B cell (primary cell): ENCODE results near the gene MID1. TPM values are rescaled to one million over a fixed set of nuclear protein-coding genes. Genes with fewer than 3 reads are reported as not detected.

Experiments
- ATAC-seq: fragments of 200-7000 bp; cut with Tn5 transposase; one replicate; pipeline ENCODE4 v1.10.0; 2021; ENCODE audit warnings: low read depth, mild to moderate bottlenecking, moderate number of reproducible peaks, moderate library complexity
- CTCF ChIA-PET: fragments of 350-600 bp; sonication (Branson Sonifier 250); formaldehyde crosslinking; loops from one replicate; lab custom pipeline; 2021; ENCODE audit warnings: antibody characterized with exemption, inconsistent platforms; lab: Charles Lee
- POLR2A ChIA-PET: fragments of 350-600 bp; sonication (Branson Sonifier 250); formaldehyde crosslinking; loops from one replicate; lab custom pipeline; 2021; ENCODE audit warnings: antibody characterized with exemption; lab: Charles Lee
- DNase-seq: peaks from one replicate; pipeline ENCODE4 v3.0.0; 2013
- H2AFZ ChIP-seq: 2 replicates; pipeline ENCODE4 v1.6.1; 2012; ENCODE audit warnings: mild to moderate bottlenecking, low read depth, low read length; ENCODE audit not compliant: insufficient read depth, poor library complexity, severe bottlenecking
- H3K27ac ChIP-seq, 2 donors: 1 replicate in 1 of 2; 2 replicates in 1 of 2; pipeline ENCODE4 v1.5.1; 2012 to 2013; ENCODE audit warnings: low read length in 2 of 2, mild to moderate bottlenecking in 2 of 2, moderate library complexity in 1 of 2
- H3K27me3 ChIP-seq, 4 experiments: fragments of 200-600 bp in 1 of 4; sonication (generic) in 1 of 4; replicated peaks in 1 of 4; 1 replicate in 2 of 4; 2 replicates in 2 of 4; pipeline versions ENCODE4 v1.6.1 to v1.7.0; 2013 to 2016; ENCODE audit warnings: low read length in 3 of 4, mild to moderate bottlenecking in 2 of 4, mixed read lengths in 1 of 4, moderate library complexity in 1 of 4; ENCODE audit not compliant: insufficient read depth in 4 of 4, control insufficient read depth in 3 of 4; ENCODE audit errors: control extremely low read depth in 1 of 4
- H3K36me3 ChIP-seq, 2 experiments: replicated peaks in 1 of 2; 1 replicate in 1 of 2; 2 replicates in 1 of 2; pipeline versions ENCODE4 v1.6.1 to v1.7.1; 2013; ENCODE audit warnings: low read length in 1 of 2; ENCODE audit not compliant: insufficient read depth in 2 of 2, control insufficient read depth in 1 of 2; ENCODE audit errors: control extremely low read depth in 1 of 2, extremely low read depth in 1 of 2
- H3K4me1 ChIP-seq, 2 donors: fragments of 200-600 bp in 1 of 2; sonication (generic) in 1 of 2; 1 replicate in 1 of 2; 2 replicates in 1 of 2; pipeline versions ENCODE4 v1.5.1 to v1.6.1; 2013 to 2017; ENCODE audit warnings: low read length in 2 of 2; ENCODE audit not compliant: control insufficient read depth in 2 of 2, insufficient read depth in 2 of 2
- H3K4me2 ChIP-seq: replicated peaks from 2 replicates; pipeline ENCODE3; 2012; ENCODE audit warnings: mild to moderate bottlenecking, low read depth, low read length; ENCODE audit not compliant: poor library complexity, severe bottlenecking
- H3K4me3 ChIP-seq, 5 experiments: fragments of 200-600 bp in 1 of 5; sonication (generic) in 1 of 5; 1 replicate in 3 of 5; 2 replicates in 2 of 5; pipeline versions ENCODE4 v1.5.1 to v1.7.0; 2011 to 2016; ENCODE audit warnings: low read length in 4 of 5, mild to moderate bottlenecking in 4 of 5, low read depth in 2 of 5, control low read depth in 1 of 5, moderate library complexity in 1 of 5; ENCODE audit not compliant: insufficient read depth in 1 of 5; ENCODE audit errors: control extremely low read depth in 1 of 5, extremely low read depth in 1 of 5
- H3K79me2 ChIP-seq: fragments of 200-600 bp; sonication (generic); one replicate; pipeline ENCODE4 v1.6.0; 2016; ENCODE audit warnings: low read length; ENCODE audit not compliant: control insufficient read depth, insufficient read depth
- H3K9ac ChIP-seq: fragments of 200-600 bp; sonication (generic); 2 replicates; pipeline ENCODE4 v1.6.1; 2017; ENCODE audit warnings: mild to moderate bottlenecking, low read length, moderate library complexity
- H3K9me3 ChIP-seq, 3 donors: one replicate each; pipeline versions ENCODE4 v1.6.1 to v1.7.1; 2013; ENCODE audit warnings: low read length in 2 of 3; ENCODE audit not compliant: control insufficient read depth in 2 of 3, insufficient read depth in 1 of 3; ENCODE audit errors: control extremely low read depth in 1 of 3
- H4K20me1 ChIP-seq: 2 replicates; pipeline ENCODE4 v1.6.0; 2012; ENCODE audit warnings: mild to moderate bottlenecking, low read length; ENCODE audit not compliant: insufficient read depth, control insufficient read depth, poor library complexity, severe bottlenecking
- H3K27ac Mint-ChIP-seq: one replicate; pipeline ENCODE4 v1.8.0; 2021; ENCODE audit warnings: mixed read lengths
- H3K27me3 Mint-ChIP-seq: one replicate; pipeline ENCODE4 v1.8.0; 2021; ENCODE audit warnings: mixed read lengths
- H3K4me1 Mint-ChIP-seq: one replicate; pipeline ENCODE4 v1.8.0; 2021; ENCODE audit warnings: mixed read lengths
- H3K4me3 Mint-ChIP-seq: one replicate; pipeline ENCODE4 v1.8.0; 2021; ENCODE audit warnings: mixed read lengths
- H3K9me3 Mint-ChIP-seq: one replicate; pipeline ENCODE4 v1.8.0; 2022; ENCODE audit warnings: mixed read lengths; ENCODE audit not compliant: insufficient read depth
- CTCF ChIP-seq: fragments of 200-600 bp; IDR thresholded peaks from one replicate; pipeline ENCODE4 v1.8.0; 2022; ENCODE audit warnings: antibody characterized with exemption, mild to moderate bottlenecking
- EZH2 ChIP-seq: IDR thresholded peaks from 2 replicates; pipeline ENCODE4 v1.6.1; 2012; ENCODE audit warnings: borderline replicate concordance, low read depth, mild to moderate bottlenecking, moderate library complexity, low read length; ENCODE audit not compliant: insufficient read depth, poor library complexity, severe bottlenecking
- WGBS: methylation state at CpG from one replicate; pipeline ENCODE4 v1.1.5; 2013; ENCODE audit warnings: missing lambda C conversion rate; ENCODE audit not compliant: insufficient coverage; 5-methylcytosine and 5-hydroxymethylcytosine counted together
- intact Hi-C: fragments of 100-400 bp; cut with micrococcal nuclease; formaldehyde crosslinking; loops from one replicate; pipeline ENCODE4 v1.10.0; 2022
- polyA plus RNA-seq: library from polyadenylated mRNA; depleted of rRNA; stranded (reverse); fragments of >200 nt; gene quantifications from 2 replicates; pipeline ENCODE4 v1.2.3, GENCODE V29; 2012
- total RNA-seq, 2 donors: library from RNA; stranded (reverse); fragments of 120-200 nt in 1 of 2; gene quantifications; 1 replicate in 1 of 2; 2 replicates in 1 of 2; pipeline versions ENCODE4 v1.2.3 to v1.2.4, GENCODE V29; 2013 to 2022

MID1 gene
- total and polyA plus RNA-seq, 2 donors (not counting 1 experiment from before 2014, with no cell fraction given), result 0.15 to 0.44 TPM

DNA sequence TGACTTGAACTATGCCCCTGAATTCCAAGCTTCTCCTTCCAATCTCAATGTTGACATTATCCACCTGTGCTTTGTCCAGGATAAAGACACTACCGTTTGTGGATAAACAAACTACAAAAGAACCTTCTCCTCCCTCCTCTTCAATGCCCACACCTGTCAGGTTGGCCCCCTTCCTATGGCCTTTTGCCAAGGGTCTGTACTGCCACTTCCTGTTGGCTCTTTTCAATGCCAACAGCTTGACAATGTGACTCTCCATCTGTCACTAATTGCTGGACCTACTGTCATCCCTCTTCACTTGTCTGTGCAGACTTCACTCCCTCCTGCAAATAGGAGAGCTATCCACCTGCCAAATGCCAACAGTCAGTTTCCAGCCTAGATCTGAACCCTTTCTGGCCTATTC, 35.8 kb upstream of the MID1 start:
- ChIA-PET POLR2A (no interaction called here), CTCF (no interaction called here)
- Histone ChIP-seq H4K20me1 (no peaks in the 10 kb centered on the region), H3K9me3 (peaks cover 0 to 3% (median 0%) of the 10 kb centered on the region in 3 donors), H3K9ac (no peak overlapping the region), H3K4me1 (no peaks in the 10 kb centered on the region), H3K36me3 (no peaks in the 10 kb centered on the region), H3K27ac (no peak overlapping the region), H3K79me2 (no peaks in the 10 kb centered on the region), H3K27me3 (no peaks in the 10 kb centered on the region), H3K4me2 (no peak overlapping the region), H2AFZ (no peak overlapping the region), H3K4me3 (no peak overlapping the region)
- DNase-seq, result no peak
- no peaks in the 10 kb centered on the region for H3K9me3 Mint-ChIP-seq
- TF ChIP-seq EZH2 (no peak), CTCF (no peak)
- no peak overlapping the region for H3K4me3 Mint-ChIP-seq
- ATAC-seq, result no peak
- WGBS, result 83% methylated on average over 1 of the region's 1 CpG
- no peak overlapping the region for H3K27ac Mint-ChIP-seq
- H3K4me1 Mint-ChIP-seq, result no peaks in the 10 kb centered on the region
- peaks cover 8% of the 10 kb centered on the region for H3K27me3 Mint-ChIP-seq
- intact Hi-C loops, result no loop called here

GRCh38 chrX:10654960-10655359, 34.6 kb upstream of the MID1 start:
- WGBS, result no CpG with 5 or more reads among the region's 3 CpGs
- Histone ChIP-seq H3K4me1 (no peaks in the 10 kb centered on the region), H2AFZ (no peak overlapping the region), H3K27ac (no peak overlapping the region), H3K4me3 (no peak overlapping the region), H3K9me3 (peaks cover 0 to 3% (median 0%) of the 10 kb centered on the region in 3 donors), H4K20me1 (no peaks in the 10 kb centered on the region), H3K36me3 (no peaks in the 10 kb centered on the region), H3K4me2 (no peak overlapping the region), H3K27me3 (no peaks in the 10 kb centered on the region), H3K79me2 (no peaks in the 10 kb centered on the region), H3K9ac (no peak overlapping the region)
- intact Hi-C loops, result no loop called here
- no peak for ATAC-seq
- no peak for DNase-seq
- Mint-ChIP-seq H3K27me3 (peaks cover 8% of the 10 kb centered on the region), H3K4me1 (no peaks in the 10 kb centered on the region), H3K9me3 (no peaks in the 10 kb centered on the region), H3K4me3 (no peak overlapping the region), H3K27ac (no peak overlapping the region)
- ChIA-PET POLR2A (no interaction called here), CTCF (no interaction called here)
- TF ChIP-seq CTCF (no peak), EZH2 (no peak)
